Activated T-helper 17 cell treated with anti-CD3 and anti-CD28 coated beads, Interleukin-2, amount 50 U/mL, for 72 hours (primary cell): ENCODE measurements around the gene PCSK5. TPM values are rescaled to one million over a fixed set of nuclear protein-coding genes. Genes with fewer than 3 reads are reported as not detected.

Source experiments
- ATAC-seq: fragments of 150-1000 bp; cut with Tn5 transposase; replicated peaks from 2 replicates; pipeline ENCODE4 v1.10.0; 2021; ENCODE audit warnings: mild to moderate bottlenecking, moderate library complexity
- H3K27ac Mint-ChIP-seq: one replicate; pipeline ENCODE4 v1.8.0; 2022; ENCODE audit warnings: mixed read lengths
- H3K27me3 Mint-ChIP-seq: one replicate; pipeline ENCODE4 v1.8.0; 2022; ENCODE audit warnings: mixed read lengths
- H3K36me3 Mint-ChIP-seq: one replicate; pipeline ENCODE4 v1.8.0; 2022; ENCODE audit warnings: low read depth, mild to moderate bottlenecking, mixed read lengths
- H3K4me1 Mint-ChIP-seq: one replicate; pipeline ENCODE4 v1.8.0; 2022; ENCODE audit warnings: mixed read lengths
- H3K4me3 Mint-ChIP-seq: one replicate; pipeline ENCODE4 v1.8.0; 2022; ENCODE audit warnings: mild to moderate bottlenecking, mixed read lengths
- H3K9me3 Mint-ChIP-seq: one replicate; pipeline ENCODE4 v1.8.0; 2022; ENCODE audit warnings: mixed read lengths
- total RNA-seq, 2 donors: library from RNA; stranded (reverse); gene quantifications; one replicate each; pipeline ENCODE4 v1.2.3, GENCODE V29; 2022

Gene PCSK5
- total RNA-seq, 2 donors from 2014 or later: 1.6 to 3.8 TPM

GRCh38 chr9:76401176-76401575, 510.7 kb downstream of the PCSK5 start:
- H3K27ac Mint-ChIP-seq: no peak overlapping the region
- no peaks in the 10 kb centered on the region for H3K9me3 Mint-ChIP-seq
- no peaks in the 10 kb centered on the region for H3K27me3 Mint-ChIP-seq
- peaks cover 15% of the 10 kb centered on the region for H3K4me1 Mint-ChIP-seq
- H3K4me3 Mint-ChIP-seq: no peak overlapping the region
- no peak for ATAC-seq
- H3K36me3 Mint-ChIP-seq: no peaks in the 10 kb centered on the region

DNA sequence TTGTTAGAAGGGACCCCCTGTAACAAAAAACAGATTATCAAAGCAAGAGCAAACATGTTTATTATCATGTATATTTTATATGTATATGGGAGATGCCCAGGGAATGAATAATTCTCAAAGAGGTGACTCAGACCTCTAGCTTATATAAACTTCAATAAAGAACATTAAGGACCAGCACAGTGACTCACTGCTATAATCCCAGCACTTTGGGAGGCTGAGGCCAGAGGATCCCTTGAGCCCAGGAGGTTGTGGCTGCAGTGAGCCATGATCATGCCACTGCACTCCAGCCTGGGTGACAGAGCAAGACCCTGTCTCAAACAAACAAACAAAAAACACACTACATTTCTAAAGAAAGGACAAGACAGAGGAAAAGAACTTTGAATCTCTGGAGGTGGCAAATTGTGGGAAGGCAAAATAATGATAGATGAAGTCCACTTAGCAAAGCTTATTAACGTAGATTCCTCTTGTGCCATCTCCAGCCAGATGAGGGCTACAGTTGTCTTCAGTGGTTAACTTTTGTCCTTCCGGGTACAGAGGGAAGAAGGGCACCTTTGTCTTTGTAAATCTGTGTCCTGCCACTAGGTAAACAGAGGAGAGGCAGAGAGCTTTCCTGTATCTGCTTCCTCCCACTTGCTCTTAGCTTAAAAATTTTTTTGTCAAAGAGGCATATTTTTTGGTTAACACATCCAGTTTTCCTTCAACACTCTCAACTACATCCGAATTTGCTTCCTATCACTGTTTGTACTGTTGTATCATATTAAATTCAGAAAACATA, 511.3 kb downstream of the PCSK5 start:
- H3K27ac Mint-ChIP-seq: no peak overlapping the region
- no peaks in the 10 kb centered on the region for H3K36me3 Mint-ChIP-seq
- no peaks in the 10 kb centered on the region for H3K27me3 Mint-ChIP-seq
- peaks cover 15% of the 10 kb centered on the region for H3K4me1 Mint-ChIP-seq
- H3K4me3 Mint-ChIP-seq: peak overlapping the region; percentile 11
- ATAC-seq: no peak
- H3K9me3 Mint-ChIP-seq: no peaks in the 10 kb centered on the region

- Mint-ChIP-seq H3K27ac (peak overlapping the region; percentile 81), H3K27me3 (no peaks in the 10 kb centered on the region), H3K4me3 (peak overlapping the region; percentile 80)
Measured at GRCh38 chr9:76403352-76403751, 512.9 kb downstream of the PCSK5 start.

DNA sequence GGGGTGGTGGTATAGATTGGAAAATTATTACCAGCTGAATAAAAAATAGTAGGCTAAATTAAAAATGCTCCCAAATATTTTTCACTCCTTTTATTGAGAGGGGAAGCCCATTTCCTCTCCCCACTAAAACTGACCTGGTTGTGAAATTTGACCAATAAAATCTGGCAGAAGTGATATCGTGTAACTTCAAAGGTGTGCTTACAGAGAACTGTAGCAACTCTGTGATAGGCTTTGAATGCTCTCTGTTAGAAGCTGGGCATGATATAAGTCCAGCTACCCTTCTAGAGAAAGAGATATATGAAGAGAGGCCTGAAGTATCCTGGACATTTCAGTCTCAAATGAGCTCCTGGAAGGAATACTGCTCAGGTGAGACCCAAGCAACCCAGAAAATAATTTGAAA, 513.9 kb downstream of the PCSK5 start:
- Mint-ChIP-seq H3K4me1 (peaks cover 15% of the 10 kb centered on the region), H3K4me3 (no peak overlapping the region), H3K9me3 (no peaks in the 10 kb centered on the region), H3K27ac (no peak overlapping the region), H3K36me3 (no peaks in the 10 kb centered on the region), H3K27me3 (no peaks in the 10 kb centered on the region)
- ATAC-seq: no peak

More at GRCh38 chr9:76403352-76403751, 512.9 kb downstream of the PCSK5 start:
- Mint-ChIP-seq H3K9me3 (no peaks in the 10 kb centered on the region), H3K4me1 (peaks cover 15% of the 10 kb centered on the region), H3K36me3 (no peaks in the 10 kb centered on the region)
- ATAC-seq: peak; percentile 93

DNA sequence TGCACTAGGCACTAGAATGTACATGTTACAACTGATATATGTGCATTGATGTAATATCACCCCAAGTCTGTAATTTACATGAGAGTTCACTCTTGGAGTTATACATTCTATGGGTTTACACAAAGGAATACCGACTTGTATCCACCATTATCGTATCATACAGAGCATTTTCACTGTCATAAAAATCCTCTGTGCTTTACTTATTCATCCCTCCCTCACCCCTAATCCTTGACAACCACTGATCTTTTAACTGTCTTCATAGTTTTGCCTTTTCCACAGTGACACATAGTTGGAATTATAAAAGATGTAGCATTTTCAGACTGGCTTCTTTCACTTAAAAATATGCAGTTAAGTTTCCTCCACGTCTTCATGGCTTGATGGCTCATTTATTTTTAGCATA, 514.9 kb downstream of the PCSK5 start:
- H3K4me1 Mint-ChIP-seq: peaks cover 13% of the 10 kb centered on the region
- no peak for ATAC-seq
- H3K9me3 Mint-ChIP-seq: no peaks in the 10 kb centered on the region
- H3K4me3 Mint-ChIP-seq: no peak overlapping the region
- H3K27ac Mint-ChIP-seq: no peak overlapping the region
- no peaks in the 10 kb centered on the region for H3K36me3 Mint-ChIP-seq
- no peaks in the 10 kb centered on the region for H3K27me3 Mint-ChIP-seq

DNA sequence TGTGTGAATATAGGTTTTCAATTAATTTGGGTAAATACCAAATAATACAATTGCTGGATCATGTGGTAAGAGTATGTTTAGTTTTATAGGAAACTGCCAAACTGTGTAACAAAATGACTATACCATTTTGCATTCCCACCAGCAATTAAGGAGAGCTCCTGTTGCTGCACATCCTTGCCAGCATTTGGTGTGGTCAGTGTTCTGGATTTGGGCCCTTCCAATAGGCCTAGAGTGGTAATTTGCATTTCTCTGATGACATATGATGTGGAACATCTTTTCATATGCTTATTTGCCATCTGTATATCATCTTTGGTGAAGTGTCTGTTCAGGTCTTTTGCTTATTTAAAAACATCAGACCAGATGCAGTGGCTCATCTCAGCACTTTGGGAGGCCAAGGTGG, 515.4 kb downstream of the PCSK5 start:
- no peak for ATAC-seq
- Mint-ChIP-seq H3K4me1 (peaks cover 9% of the 10 kb centered on the region), H3K27me3 (no peaks in the 10 kb centered on the region), H3K27ac (no peak overlapping the region), H3K9me3 (no peaks in the 10 kb centered on the region), H3K4me3 (no peak overlapping the region), H3K36me3 (no peaks in the 10 kb centered on the region)
